ENCODE results near the gene NAA60. TPM values are rescaled to one million over a fixed set of nuclear protein-coding genes. Genes with fewer than 3 reads are reported as not detected.

Gene NAA60
- total and polyA plus RNA-seq, 2 of the 13 experiments (the other 11 are each of a cell fraction or from before 2014, with no cell fraction given) = 14.7 to 32.0 TPM

GRCh38 chr16:3480901-3481695, 37.6 kb downstream of the NAA60 start (continued):
- TF ChIP-seq, protein P1, sequence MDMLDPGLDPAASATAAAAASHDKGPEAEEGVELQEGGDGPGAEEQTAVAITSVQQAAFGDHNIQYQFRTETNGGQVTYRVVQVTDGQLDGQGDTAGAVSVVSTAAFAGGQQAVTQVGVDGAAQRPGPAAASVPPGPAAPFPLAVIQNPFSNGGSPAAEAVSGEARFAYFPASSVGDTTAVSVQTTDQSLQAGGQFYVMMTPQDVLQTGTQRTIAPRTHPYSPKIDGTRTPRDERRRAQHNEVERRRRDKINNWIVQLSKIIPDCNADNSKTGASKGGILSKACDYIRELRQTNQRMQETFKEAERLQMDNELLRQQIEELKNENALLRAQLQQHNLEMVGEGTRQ (IDR thresholded peaks at IDR 0.05; ENCODE audit: low read depth, low read length) = no peak
- TF ChIP-seq, protein P1 (CRISPR knock-in tag; IDR thresholded peaks at IDR 0.05; ENCODE audit: borderline replicate concordance) = no peak
- peak; percentile 41; the same call in 1 of the 2 replicates for TF ChIP-seq ZNF281 (CRISPR knock-in tag; IDR thresholded peaks at IDR 0.05; ENCODE audit: borderline replicate concordance)
- TF ChIP-seq ZNF501 (CRISPR knock-in tag; IDR thresholded peaks at IDR 0.05) = peak; percentile 27; the same call in 1 of the 2 replicates
- TF ChIP-seq IRF2 (CRISPR knock-in tag; IDR thresholded peaks at IDR 0.05) = no peak
- TF ChIP-seq RARA (CRISPR knock-in tag; IDR thresholded peaks at IDR 0.05) = peak; percentile 88
- peak; percentile 63; the same call in 1 of the 2 replicates for TF ChIP-seq JUND (CRISPR knock-in tag; IDR thresholded peaks at IDR 0.05)
- peak; percentile 94 for TF ChIP-seq ZBTB33 (CRISPR knock-in tag; IDR thresholded peaks at IDR 0.05)
- peak; percentile 71 for TF ChIP-seq ZNF687 (CRISPR knock-in tag; IDR thresholded peaks at IDR 0.05)
- TF ChIP-seq ZBTB20 (CRISPR knock-in tag; IDR thresholded peaks at IDR 0.05; ENCODE audit: borderline replicate concordance, low read depth) = no peak
- TF ChIP-seq HNF4A (CRISPR knock-in tag; IDR thresholded peaks at IDR 0.05) = peak; percentile 13; the same call in 1 of the 2 replicates
- 0 out of 2 replicates have a peak, but pooled peaks have one; percentile 44 for TF ChIP-seq HNF1B (CRISPR knock-in tag; IDR thresholded peaks at IDR 0.05)
- TF ChIP-seq ZBTB38 (CRISPR knock-in tag; IDR thresholded peaks at IDR 0.05) = peak; percentile 63; the same call in 1 of the 2 replicates
- TF ChIP-seq RXRB (CRISPR knock-in tag; IDR thresholded peaks at IDR 0.05; ENCODE audit: borderline replicate concordance) = peak; percentile 18; the same call in 1 of the 2 replicates
- TF ChIP-seq FOSL2 (CRISPR knock-in tag; IDR thresholded peaks at IDR 0.05) = peak; percentile 86
